Activated naive CD8-positive, alpha-beta T cell treated with anti-CD3 and anti-CD28 coated beads, Interleukin-2, amount 10 ng/mL, durations not matched to agents 7 days and 5 days (primary cell): ENCODE results near the gene TEX48. TPM values are rescaled to one million over a fixed set of nuclear protein-coding genes. Genes with fewer than 3 reads are reported as not detected.
A peak's percentile ranks its signal among the peaks of the same experiment; 100 is the strongest.

Experiments
- ATAC-seq: fragments of 150-1000 bp; cut with Tn5 transposase; one replicate; pipeline ENCODE4 v1.10.0; 2021; ENCODE audit warnings: low read depth, moderate library complexity
- POLR2A ChIA-PET: fragments of 350-600 bp; sonication (Branson Sonifier 250); formaldehyde crosslinking; loops from one replicate; lab custom pipeline; 2021; ENCODE audit warnings: antibody characterized with exemption; lab: Charles Lee
- DNase-seq: peaks from one replicate; pipeline ENCODE4 v3.0.0; 2021
- H3K27ac Mint-ChIP-seq: one replicate; pipeline ENCODE4 v1.8.0; 2022; ENCODE audit warnings: mild to moderate bottlenecking, mixed read lengths
- H3K27me3 Mint-ChIP-seq: one replicate; pipeline ENCODE4 v1.8.0; 2022; ENCODE audit warnings: mild to moderate bottlenecking, moderate library complexity, mixed read lengths
- H3K36me3 Mint-ChIP-seq: one replicate; pipeline ENCODE4 v1.8.0; 2021; ENCODE audit warnings: mild to moderate bottlenecking, mixed read lengths
- H3K4me1 Mint-ChIP-seq: one replicate; pipeline ENCODE4 v1.8.0; 2021; ENCODE audit warnings: mixed read lengths
- H3K4me3 Mint-ChIP-seq: one replicate; pipeline ENCODE4 v1.8.0; 2022; ENCODE audit warnings: mild to moderate bottlenecking, moderate library complexity, mixed read lengths
- H3K9me3 Mint-ChIP-seq: one replicate; pipeline ENCODE4 v1.8.0; 2021; ENCODE audit warnings: mixed read lengths
- total RNA-seq, 2 experiments: library from RNA; stranded (reverse); gene quantifications; one replicate each; pipeline ENCODE4 v1.2.3, GENCODE V29; 2021

Gene TEX48
- total RNA-seq, 2 experiments from 2014 or later, result not detected

- Mint-ChIP-seq H3K4me3 (no peak overlapping the region), H3K36me3 (peaks cover 14% of the 10 kb centered on the region), H3K9me3 (peaks cover 3% of the 10 kb centered on the region), H3K27me3 (no peaks in the 10 kb centered on the region), H3K4me1 (peaks cover 27% of the 10 kb centered on the region), H3K27ac (no peak overlapping the region)
- ATAC-seq, result no peak
- POLR2A ChIA-PET, result interaction anchor here (1.0 kb wide), 1 partner anchor 90 kb away, joined by 4 read pairs; the partner anchor contains the start of gene ATP6V1G1
- DNase-seq, result no peak
These were observed 4.6 kb downstream of the TEX48 start for GRCh38 chr9:114677418-114677817.

- Mint-ChIP-seq H3K4me3 (peak overlapping the region; percentile 2), H3K9me3 (peaks cover 3% of the 10 kb centered on the region), H3K27me3 (no peaks in the 10 kb centered on the region), H3K4me1 (peaks cover 25% of the 10 kb centered on the region), H3K27ac (no peak overlapping the region), H3K36me3 (peaks cover 14% of the 10 kb centered on the region)
- ATAC-seq (no peak), DNase-seq (no peak)
- POLR2A ChIA-PET, result interaction anchor here (1.0 kb wide), 1 partner anchor 89 kb away, joined by 4 read pairs; the partner anchor contains the start of gene ATP6V1G1
These were observed 5.1 kb downstream of the TEX48 start for GRCh38 chr9:114676901-114677300.

GRCh38 chr9:114674798-114675540 lies 7.0 kb downstream of the TEX48 start:
- Mint-ChIP-seq H3K27me3 (no peaks in the 10 kb centered on the region), H3K36me3 (peaks cover 14% of the 10 kb centered on the region), H3K4me1 (peaks cover 19% of the 10 kb centered on the region), H3K27ac (no peak overlapping the region), H3K4me3 (no peak overlapping the region), H3K9me3 (peaks cover 3% of the 10 kb centered on the region)
- ATAC-seq, result no peak
- no peak for DNase-seq
- POLR2A ChIA-PET, result interaction anchor here (0.5 to 0.6 kb wide), 2 partner anchors 68 to 88 kb away, joined by 3 to 5 read pairs; no protein-coding TSS in a partner anchor

GRCh38 chr9:114674076-114674797 lies 7.8 kb downstream of the TEX48 start:
- peaks cover 3% of the 10 kb centered on the region for H3K9me3 Mint-ChIP-seq
- H3K27ac Mint-ChIP-seq, result no peak overlapping the region
- POLR2A ChIA-PET, result interaction anchor here (0.5 kb wide), 1 partner anchor 87 kb away, joined by 3 read pairs; no protein-coding TSS in a partner anchor
- ATAC-seq, result no peak
- peaks cover 14% of the 10 kb centered on the region for H3K36me3 Mint-ChIP-seq
- H3K4me1 Mint-ChIP-seq, result peaks cover 19% of the 10 kb centered on the region
- H3K4me3 Mint-ChIP-seq, result no peak overlapping the region
- no peaks in the 10 kb centered on the region for H3K27me3 Mint-ChIP-seq
- no peak for DNase-seq

GRCh38 chr9:114671605-114672004 lies 10.4 kb downstream of the TEX48 start:
- DNase-seq, result no peak
- no peak overlapping the region for H3K27ac Mint-ChIP-seq
- H3K9me3 Mint-ChIP-seq, result peaks cover 3% of the 10 kb centered on the region
- no peak overlapping the region for H3K4me3 Mint-ChIP-seq
- H3K4me1 Mint-ChIP-seq, result peaks cover 12% of the 10 kb centered on the region
- ATAC-seq, result no peak
- H3K27me3 Mint-ChIP-seq, result no peaks in the 10 kb centered on the region
- POLR2A ChIA-PET, result no interaction called here
- peaks cover 15% of the 10 kb centered on the region for H3K36me3 Mint-ChIP-seq

- Mint-ChIP-seq H3K9me3 (peaks cover 3% of the 10 kb centered on the region), H3K36me3 (peaks cover 11% of the 10 kb centered on the region), H3K4me3 (no peak overlapping the region), H3K27me3 (peaks cover 2% of the 10 kb centered on the region), H3K4me1 (peaks cover 8% of the 10 kb centered on the region), H3K27ac (no peak overlapping the region)
- POLR2A ChIA-PET, result no interaction called here
- DNase-seq (no peak), ATAC-seq (no peak)
These were observed 12.0 kb downstream of the TEX48 start for GRCh38 chr9:114669961-114670360.

GRCh38 chr9:114668146-114668545 lies 13.8 kb downstream of the TEX48 start:
- H3K9me3 Mint-ChIP-seq, result no peaks in the 10 kb centered on the region
- ATAC-seq (no peak), DNase-seq (no peak)
- peaks cover 6% of the 10 kb centered on the region for H3K27me3 Mint-ChIP-seq
- no peak overlapping the region for H3K4me3 Mint-ChIP-seq
- POLR2A ChIA-PET, result no interaction called here
- H3K36me3 Mint-ChIP-seq, result peaks cover 6% of the 10 kb centered on the region
- H3K27ac Mint-ChIP-seq, result no peak overlapping the region
- H3K4me1 Mint-ChIP-seq, result peaks cover 3% of the 10 kb centered on the region

GRCh38 chr9:114666851-114667250 lies 15.1 kb downstream of the TEX48 start:
- H3K4me3 Mint-ChIP-seq, result no peak overlapping the region
- no peak overlapping the region for H3K27ac Mint-ChIP-seq
- no peaks in the 10 kb centered on the region for H3K9me3 Mint-ChIP-seq
- peaks cover 5% of the 10 kb centered on the region for H3K4me1 Mint-ChIP-seq
- peaks cover 10% of the 10 kb centered on the region for H3K27me3 Mint-ChIP-seq
- POLR2A ChIA-PET, result no interaction called here
- no peak for ATAC-seq
- no peak for DNase-seq
- H3K36me3 Mint-ChIP-seq, result peaks cover 1% of the 10 kb centered on the region

- Mint-ChIP-seq H3K36me3 (peaks cover 1% of the 10 kb centered on the region), H3K9me3 (no peaks in the 10 kb centered on the region), H3K27ac (no peak overlapping the region), H3K4me1 (peaks cover 5% of the 10 kb centered on the region), H3K27me3 (peaks cover 10% of the 10 kb centered on the region), H3K4me3 (no peak overlapping the region)
- DNase-seq (no peak), ATAC-seq (no peak)
- POLR2A ChIA-PET, result no interaction called here
These were observed 15.6 kb downstream of the TEX48 start for GRCh38 chr9:114666401-114666800.

GRCh38 chr9:114664181-114664580 lies 17.8 kb downstream of the TEX48 start:
- Mint-ChIP-seq H3K27ac (no peak overlapping the region), H3K4me3 (no peak overlapping the region), H3K9me3 (no peaks in the 10 kb centered on the region), H3K4me1 (peaks cover 5% of the 10 kb centered on the region), H3K36me3 (peaks cover 1% of the 10 kb centered on the region), H3K27me3 (peaks cover 10% of the 10 kb centered on the region)
- no peak for DNase-seq
- no peak for ATAC-seq
- POLR2A ChIA-PET, result no interaction called here

- peak; percentile 93 for ATAC-seq
- H3K27ac Mint-ChIP-seq, result no peak overlapping the region
- no peaks in the 10 kb centered on the region for H3K9me3 Mint-ChIP-seq
- no peaks in the 10 kb centered on the region for H3K36me3 Mint-ChIP-seq
- no peak overlapping the region for H3K4me3 Mint-ChIP-seq
- peaks cover 10% of the 10 kb centered on the region for H3K27me3 Mint-ChIP-seq
- peaks cover 2% of the 10 kb centered on the region for H3K4me1 Mint-ChIP-seq
- POLR2A ChIA-PET, result interaction anchor here (1.3 kb wide), 1 partner anchor 256 kb away, joined by 3 read pairs; no protein-coding TSS in a partner anchor
- peak; percentile 66 for DNase-seq
These were observed 19.7 kb downstream of the TEX48 start for GRCh38 chr9:114662081-114662989.

GRCh38 chr9:114657705-114658104 lies 24.3 kb downstream of the TEX48 start, which contains the start of gene TEX53:
TEX53 (minus strand) TSS chr9:114657805; CDS start chr9:114657774, 31 bp downstream.
- no peaks in the 10 kb centered on the region for H3K36me3 Mint-ChIP-seq
- ATAC-seq (no peak), DNase-seq (no peak)
- POLR2A ChIA-PET, result no interaction called here
- no peaks in the 10 kb centered on the region for H3K9me3 Mint-ChIP-seq
- no peak within 1 kb of the TSS for H3K27ac Mint-ChIP-seq
- peaks cover 9% of the 10 kb centered on the region for H3K4me1 Mint-ChIP-seq
- H3K27me3 Mint-ChIP-seq, result peaks cover 4% of the 10 kb centered on the region
- no peak within 1 kb of the TSS for H3K4me3 Mint-ChIP-seq

- no peak for DNase-seq
- POLR2A ChIA-PET, result no interaction called here
- no peaks in the 10 kb centered on the region for H3K27me3 Mint-ChIP-seq
- H3K9me3 Mint-ChIP-seq, result no peaks in the 10 kb centered on the region
- H3K27ac Mint-ChIP-seq, result no peak overlapping the region
- peaks cover 16% of the 10 kb centered on the region for H3K4me1 Mint-ChIP-seq
- no peak overlapping the region for H3K4me3 Mint-ChIP-seq
- no peak for ATAC-seq
- peaks cover 1% of the 10 kb centered on the region for H3K36me3 Mint-ChIP-seq
These were observed 25.7 kb downstream of the TEX48 start for GRCh38 chr9:114656301-114656700.
